HCT116 (cell line): ENCODE results near the gene TRPV2.

Source experiments
- CTCF ChIP-seq, 3 experiments: fragments of 200-600 bp in 1 of 3; sonication (generic) in 1 of 3; IDR thresholded peaks in 2 of 3; conservative IDR thresholded peaks in 1 of 3; 2 replicates each; pipeline ENCODE4 v1.5.1; 2012 to 2017; ENCODE audit warnings: low read depth in 2 of 3, low read length in 2 of 3, antibody characterized with exemption in 1 of 3, borderline replicate concordance in 1 of 3, control low read depth in 1 of 3, mild to moderate bottlenecking in 1 of 3, mixed read lengths in 1 of 3, mixed run types in 1 of 3, moderate library complexity in 1 of 3; ENCODE audit not compliant: insufficient read depth in 1 of 3
- JUND ChIP-seq: IDR thresholded peaks from 2 replicates; pipeline ENCODE4 v1.6.1; 2012
- POLR2A ChIP-seq: IDR thresholded peaks from 2 replicates; pipeline ENCODE4 v1.7.0; 2011; ENCODE audit warnings: borderline replicate concordance; ENCODE audit not compliant: insufficient read depth, insufficient read length; ENCODE audit errors: extremely low read depth
- POLR2AphosphoS5 ChIP-seq: IDR thresholded peaks from 2 replicates; pipeline ENCODE4 v1.6.1; 2011; ENCODE audit warnings: mild to moderate bottlenecking, low read depth, low read length, moderate library complexity
- RAD21 ChIP-seq: IDR thresholded peaks from 2 replicates; pipeline ENCODE4 v1.6.1; 2012; ENCODE audit warnings: low read depth, mild to moderate bottlenecking
- REST ChIP-seq: IDR thresholded peaks from 2 replicates; pipeline ENCODE4 v1.6.1; 2012; ENCODE audit warnings: low read depth

- no peak for TF ChIP-seq CTCF (IDR thresholded peaks at IDR 0.05 in 2 of 3, conservative IDR thresholded peaks at IDR 0.05 in 1 of 3; ENCODE audit: borderline replicate concordance in 1 of 3, insufficient read depth in 1 of 3, low read depth in 2 of 3, low read length in 2 of 3)
- TF ChIP-seq RAD21: no peak
- no peak for TF ChIP-seq POLR2A
- no peak for TF ChIP-seq REST
- TF ChIP-seq JUND: no peak
- TF ChIP-seq POLR2AphosphoS5: no peak
These were observed 57.2 kb downstream of the TRPV2 start for GRCh38 chr17:16472539-16472938.
